Type B pancreatic cell (in vitro differentiated cells): ENCODE data around the gene SLC25A46. TPM values are rescaled to one million over a fixed set of nuclear protein-coding genes. Genes with fewer than 3 reads are reported as not detected.

Experiments used
- DNase-seq: peaks from one replicate; pipeline ENCODE4 v3.0.0; 2021; ENCODE audit warnings: mixed read lengths; ENCODE audit not compliant: unreplicated experiment; ENCODE audit errors: extremely low spot score
- H3K27ac Mint-ChIP-seq: 2 replicates; pipeline ENCODE4 v1.8.0; 2021; ENCODE audit warnings: mild to moderate bottlenecking, mixed read lengths
- H3K27me3 Mint-ChIP-seq: 2 replicates; pipeline ENCODE4 v1.8.0; 2021; ENCODE audit warnings: mixed read lengths
- H3K36me3 Mint-ChIP-seq: 2 replicates; pipeline ENCODE4 v1.8.0; 2021; ENCODE audit warnings: mixed read lengths
- H3K4me1 Mint-ChIP-seq: one replicate; pipeline ENCODE4 v1.8.0; 2021; ENCODE audit warnings: mixed read lengths; ENCODE audit not compliant: unreplicated experiment
- H3K4me3 Mint-ChIP-seq: 2 replicates; pipeline ENCODE4 v1.8.0; 2021; ENCODE audit warnings: mild to moderate bottlenecking, mixed read lengths
- H3K9me3 Mint-ChIP-seq: 2 replicates; pipeline ENCODE4 v1.8.0; 2021; ENCODE audit warnings: mixed read lengths
- CTCF ChIP-seq: fragments of 200-600 bp; sonication (generic); conservative IDR thresholded peaks from 2 replicates; pipeline ENCODE4 v1.5.0; 2021; ENCODE audit warnings: antibody characterized with exemption, mild to moderate bottlenecking
- total RNA-seq: library from RNA; stranded (reverse); gene quantifications from 2 replicates; pipeline ENCODE4 v1.2.1, GENCODE V29; 2021; ENCODE audit warnings: low replicate concordance

Gene SLC25A46
- total RNA-seq, 1 donor from 2014 or later, result 33.7 TPM

GRCh38 chr5:110751902-110752762, 13.3 kb downstream of the SLC25A46 start:
- no peaks in the 10 kb centered on the region for H3K27me3 Mint-ChIP-seq
- H3K27ac Mint-ChIP-seq, result no peak overlapping the region
- H3K36me3 Mint-ChIP-seq, result peaks cover 21% of the 10 kb centered on the region
- H3K4me3 Mint-ChIP-seq, result no peak overlapping the region
- TF ChIP-seq CTCF, result no peak
- no peaks in the 10 kb centered on the region for H3K9me3 Mint-ChIP-seq
- no peak for DNase-seq
- H3K4me1 Mint-ChIP-seq, result no peaks in the 10 kb centered on the region

- DNase-seq, result no peak
- Mint-ChIP-seq H3K27ac (no peak overlapping the region), H3K4me3 (no peak overlapping the region), H3K27me3 (no peaks in the 10 kb centered on the region), H3K9me3 (no peaks in the 10 kb centered on the region), H3K4me1 (no peaks in the 10 kb centered on the region), H3K36me3 (peaks cover 19% of the 10 kb centered on the region)
- TF ChIP-seq CTCF, result no peak
Observed at GRCh38 chr5:110752953-110753352, 14.1 kb downstream of the SLC25A46 start.

- Mint-ChIP-seq H3K36me3 (peaks cover 17% of the 10 kb centered on the region), H3K4me3 (no peak overlapping the region), H3K9me3 (no peaks in the 10 kb centered on the region), H3K27ac (no peak overlapping the region), H3K4me1 (no peaks in the 10 kb centered on the region), H3K27me3 (no peaks in the 10 kb centered on the region)
- no peak for TF ChIP-seq CTCF
- DNase-seq, result no peak
Observed at GRCh38 chr5:110753600-110753999, 14.8 kb downstream of the SLC25A46 start.

GRCh38 chr5:110754181-110754580, 15.4 kb downstream of the SLC25A46 start:
- Mint-ChIP-seq H3K4me1 (no peaks in the 10 kb centered on the region), H3K27me3 (no peaks in the 10 kb centered on the region), H3K36me3 (peaks cover 13% of the 10 kb centered on the region), H3K4me3 (no peak overlapping the region), H3K27ac (no peak overlapping the region), H3K9me3 (no peaks in the 10 kb centered on the region)
- no peak for TF ChIP-seq CTCF
- no peak for DNase-seq

- H3K4me1 Mint-ChIP-seq, result no peaks in the 10 kb centered on the region
- peak; percentile 87 for TF ChIP-seq CTCF
- no peak overlapping the region for H3K4me3 Mint-ChIP-seq
- peaks cover 6% of the 10 kb centered on the region for H3K36me3 Mint-ChIP-seq
- H3K9me3 Mint-ChIP-seq, result no peaks in the 10 kb centered on the region
- no peaks in the 10 kb centered on the region for H3K27me3 Mint-ChIP-seq
- H3K27ac Mint-ChIP-seq, result no peak overlapping the region
- no peak for DNase-seq
Observed at GRCh38 chr5:110757118-110757729, 18.4 kb downstream of the SLC25A46 start.
